ENCODE data around the gene ZNF514.
A peak's percentile ranks its signal among the peaks of the same experiment; 100 is the strongest.

The ZNF514 gene

GRCh38 chr2:95165371-95166064 is 5.9 kb upstream of the ZNF514 start, which contains the start of gene ZNF2:
Gene ZNF2, plus strand, starts transcription at chr2:95165809. Its CDS starts 10,418 bp downstream, at chr2:95176227.
- H3K36me3 Mint-ChIP-seq (ENCODE audit: low read depth) = peaks cover 18% of the 10 kb centered on the region
- peak; percentile 97 for DNase-seq
- H3K4me3 Mint-ChIP-seq = peak within 1 kb of the TSS; percentile 97
- peaks cover 39% of the 10 kb centered on the region for H3K4me1 Mint-ChIP-seq
- H3K9me3 Mint-ChIP-seq = peaks cover 7% of the 10 kb centered on the region
- H3K27ac Mint-ChIP-seq = peak within 1 kb of the TSS; percentile 97
- peak; percentile 98 for ATAC-seq
- no peaks in the 10 kb centered on the region for H3K27me3 Mint-ChIP-seq

DNA sequence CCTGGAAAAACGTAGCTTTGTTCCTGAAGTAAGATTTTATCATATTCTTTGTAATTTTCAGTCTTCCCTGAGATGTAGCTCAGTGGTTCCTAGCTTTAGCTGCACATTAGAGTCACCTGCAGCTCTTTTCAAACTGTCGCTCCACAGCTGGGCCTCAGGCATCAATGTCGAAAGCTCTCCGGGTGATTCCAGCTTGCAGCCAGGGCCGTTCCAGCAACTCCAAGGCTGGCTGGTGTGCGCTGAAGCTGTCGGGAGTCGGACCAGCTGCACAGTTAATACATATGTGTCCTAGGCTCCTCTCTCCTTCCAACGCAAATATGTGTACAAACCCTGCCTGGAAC is 5.4 kb upstream of the ZNF514 start:
- no peak for DNase-seq
- Mint-ChIP-seq H3K4me3 (peak overlapping the region; percentile 97), H3K9me3 (peaks cover 5% of the 10 kb centered on the region), H3K27me3 (no peaks in the 10 kb centered on the region), H3K4me1 (peaks cover 43% of the 10 kb centered on the region), H3K36me3 (ENCODE audit: low read depth) (peaks cover 18% of the 10 kb centered on the region), H3K27ac (peak overlapping the region; percentile 97)
- ATAC-seq = peak; percentile 4

DNA sequence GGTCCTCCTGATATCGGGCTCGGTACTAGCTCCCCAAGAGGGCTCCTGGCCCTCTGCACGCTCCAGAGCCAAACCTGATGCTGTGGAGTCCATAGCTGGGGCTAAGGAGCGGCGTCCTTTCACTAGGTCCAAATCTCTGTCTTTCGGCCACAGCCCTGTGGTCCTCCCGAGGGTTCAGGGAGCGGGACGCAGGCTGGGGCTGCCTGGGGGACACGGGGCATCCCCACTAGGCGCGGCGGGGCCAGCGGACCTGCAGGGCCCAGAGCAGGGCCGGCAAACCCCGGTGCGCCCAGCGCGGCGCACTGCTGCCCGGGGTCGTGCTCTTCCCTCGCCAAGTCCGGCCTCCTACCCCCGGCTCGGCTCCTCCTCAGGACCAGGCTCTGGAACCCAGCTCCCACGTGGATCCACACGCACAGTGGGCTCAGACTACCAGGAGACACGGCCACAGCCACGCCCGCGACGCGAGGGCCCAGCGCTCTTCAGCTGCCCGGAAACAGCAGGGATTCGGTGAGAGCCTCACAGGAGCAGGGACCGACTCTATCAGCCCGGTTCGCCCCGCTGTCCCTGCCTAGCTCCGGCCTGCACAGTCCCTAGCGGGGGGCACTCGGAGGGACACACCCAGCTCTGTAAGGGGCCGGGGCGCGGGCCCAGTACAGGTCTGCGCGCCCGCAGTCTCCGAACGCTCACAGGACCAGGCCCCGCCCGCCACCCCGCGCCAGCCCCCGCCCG is 593 bp downstream of the ZNF514 start:
- Mint-ChIP-seq H3K4me3 (peak overlapping the region; percentile 76), H3K9me3 (peaks cover 15% of the 10 kb centered on the region), H3K36me3 (ENCODE audit: low read depth) (peaks cover 34% of the 10 kb centered on the region), H3K27ac (no peak overlapping the region), H3K27me3 (no peaks in the 10 kb centered on the region), H3K4me1 (peaks cover 16% of the 10 kb centered on the region)
- DNase-seq (peak; percentile 38), ATAC-seq (peak; percentile 75)

DNA sequence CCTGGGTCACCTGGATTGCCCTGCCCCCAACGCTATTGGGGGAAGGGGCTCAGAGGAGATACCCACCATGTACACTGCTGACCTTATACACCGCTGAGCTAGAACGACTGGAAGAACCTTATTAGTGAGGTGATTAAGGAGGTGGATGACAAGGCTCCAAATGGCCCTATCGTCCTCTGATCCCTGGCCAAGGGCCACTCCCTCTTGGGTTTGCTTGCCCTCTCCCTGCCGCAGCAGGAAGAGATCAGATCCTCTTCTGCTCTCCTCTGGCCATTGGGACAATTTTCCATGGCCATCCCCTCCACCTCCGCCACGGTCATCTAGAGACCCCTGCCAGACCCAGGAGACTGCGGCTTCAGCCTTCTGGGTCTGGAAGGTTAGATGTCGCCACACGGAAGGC is 1.2 kb downstream of the ZNF514 start:
- Mint-ChIP-seq H3K36me3 (ENCODE audit: low read depth) (peaks cover 40% of the 10 kb centered on the region), H3K27me3 (no peaks in the 10 kb centered on the region), H3K4me1 (peaks cover 10% of the 10 kb centered on the region), H3K27ac (no peak overlapping the region), H3K9me3 (peaks cover 21% of the 10 kb centered on the region), H3K4me3 (peak overlapping the region; percentile 76)
- DNase-seq (no peak), ATAC-seq (no peak)

DNA sequence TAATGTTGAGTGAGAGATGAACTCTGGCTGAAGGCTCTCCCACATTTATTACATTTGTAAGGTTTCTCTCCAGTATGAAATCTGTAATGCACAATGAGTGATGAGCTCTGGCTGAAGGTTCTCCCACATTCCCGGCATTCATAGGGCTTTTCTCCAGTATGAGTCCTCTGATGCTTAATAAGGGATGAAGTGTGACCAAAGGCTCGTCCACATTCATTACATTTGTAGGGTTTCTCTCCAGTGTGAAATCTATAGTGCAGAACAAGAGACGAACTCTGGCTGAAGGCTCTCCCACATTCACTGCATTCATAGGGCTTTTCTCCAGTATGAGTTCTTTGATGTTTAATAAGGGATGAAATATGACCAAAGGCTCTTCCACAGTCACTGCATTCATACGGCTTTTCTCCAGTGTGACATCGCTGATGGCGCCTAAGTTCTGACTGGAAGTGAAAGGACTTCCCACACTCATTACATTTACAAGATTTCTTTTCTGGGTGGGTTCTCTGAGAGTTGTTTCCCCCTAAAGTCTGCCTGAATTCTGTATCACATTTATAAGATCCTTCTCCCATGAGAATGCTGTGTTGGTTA is 10.2 kb downstream of the ZNF514 start:
- no peaks in the 10 kb centered on the region for H3K4me1 Mint-ChIP-seq
- no peak for ATAC-seq
- H3K36me3 Mint-ChIP-seq (ENCODE audit: low read depth) = peaks cover 93% of the 10 kb centered on the region
- H3K27me3 Mint-ChIP-seq = no peaks in the 10 kb centered on the region
- H3K9me3 Mint-ChIP-seq = peaks cover 84% of the 10 kb centered on the region
- no peak for DNase-seq
- no peak overlapping the region for H3K4me3 Mint-ChIP-seq
- no peak overlapping the region for H3K27ac Mint-ChIP-seq

GRCh38 chr2:95143838-95144237 is 15.8 kb downstream of the ZNF514 start:
- H3K27ac Mint-ChIP-seq = no peak overlapping the region
- no peaks in the 10 kb centered on the region for H3K27me3 Mint-ChIP-seq
- DNase-seq (no peak), ATAC-seq (no peak)
- H3K9me3 Mint-ChIP-seq = peaks cover 80% of the 10 kb centered on the region
- H3K4me1 Mint-ChIP-seq = no peaks in the 10 kb centered on the region
- peaks cover 63% of the 10 kb centered on the region for H3K36me3 Mint-ChIP-seq (ENCODE audit: low read depth)
- no peak overlapping the region for H3K4me3 Mint-ChIP-seq

DNA sequence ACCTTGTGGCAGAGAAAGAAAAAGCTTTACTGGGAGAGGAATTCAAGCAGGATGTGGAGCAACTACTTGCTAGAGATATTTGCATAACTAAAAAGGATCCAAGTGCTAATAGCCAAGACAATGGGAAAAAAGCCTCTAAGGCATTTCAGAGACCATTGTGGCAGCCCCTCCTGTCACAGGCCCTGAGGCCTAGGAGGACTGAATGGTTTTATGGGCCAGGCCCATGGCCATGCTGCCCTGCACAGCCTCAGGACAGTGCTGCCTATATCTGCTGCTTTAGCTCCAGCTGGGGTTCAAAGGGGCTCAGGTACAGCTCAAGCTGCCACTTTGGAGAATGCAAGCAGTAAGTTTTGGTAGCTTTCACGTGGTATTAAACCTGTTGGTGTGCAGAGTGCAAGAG is 20.9 kb downstream of the ZNF514 start:
- DNase-seq = no peak
- Mint-ChIP-seq H3K36me3 (ENCODE audit: low read depth) (peaks cover 26% of the 10 kb centered on the region), H3K27ac (no peak overlapping the region)

DNA sequence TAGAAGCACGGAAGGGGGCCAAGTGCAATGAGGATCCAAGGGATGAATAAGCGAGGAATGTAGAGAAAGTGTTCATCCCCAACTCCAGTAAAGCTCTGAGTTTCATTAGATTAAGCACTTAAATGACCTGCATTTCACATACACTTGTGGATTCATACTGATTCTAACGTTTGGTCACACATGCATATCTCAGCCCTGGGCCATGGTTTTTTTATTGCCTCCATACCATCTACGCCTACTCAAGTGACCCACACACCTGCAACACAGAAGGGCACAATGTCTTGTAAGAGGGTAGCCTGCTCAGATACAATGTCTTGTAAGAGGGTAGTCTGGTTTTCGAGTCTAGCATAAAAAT is 37.5 kb downstream of the ZNF514 start:
- Mint-ChIP-seq H3K27ac (peak overlapping the region; percentile 69), H3K4me1 (peaks cover 34% of the 10 kb centered on the region), H3K36me3 (ENCODE audit: low read depth) (peaks cover 23% of the 10 kb centered on the region), H3K4me3 (peak overlapping the region; percentile 95), H3K9me3 (no peaks in the 10 kb centered on the region), H3K27me3 (no peaks in the 10 kb centered on the region)
- DNase-seq (no peak), ATAC-seq (no peak)

More for the DNA sequence above, 20.9 kb downstream of the ZNF514 start:
- Mint-ChIP-seq H3K4me3 (no peak overlapping the region), H3K9me3 (peaks cover 61% of the 10 kb centered on the region), H3K27me3 (no peaks in the 10 kb centered on the region), H3K4me1 (no peaks in the 10 kb centered on the region)
- ATAC-seq = no peak

- H3K27ac Mint-ChIP-seq = peak within 1 kb of the TSS; percentile 94
- H3K9me3 Mint-ChIP-seq = no peaks in the 10 kb centered on the region
- peaks cover 25% of the 10 kb centered on the region for H3K36me3 Mint-ChIP-seq (ENCODE audit: low read depth)
- H3K4me1 Mint-ChIP-seq = peaks cover 34% of the 10 kb centered on the region
- peak; percentile 94 for DNase-seq
- H3K4me3 Mint-ChIP-seq = peak within 1 kb of the TSS; percentile 95
- H3K27me3 Mint-ChIP-seq = no peaks in the 10 kb centered on the region
- peak; percentile 88 for ATAC-seq
Observed at GRCh38 chr2:95121407-95122196, 38.0 kb downstream of the ZNF514 start, which contains the start of gene MRPS5. Gene MRPS5, minus strand, starts transcription at chr2:95121808. Its CDS starts 17 bp downstream, at chr2:95121791.

- Mint-ChIP-seq H3K27me3 (no peaks in the 10 kb centered on the region), H3K36me3 (ENCODE audit: low read depth) (peaks cover 29% of the 10 kb centered on the region), H3K4me3 (peak overlapping the region; percentile 95), H3K4me1 (peaks cover 34% of the 10 kb centered on the region), H3K27ac (peak overlapping the region; percentile 94), H3K9me3 (no peaks in the 10 kb centered on the region)
- no peak for ATAC-seq
- no peak for DNase-seq
Observed at GRCh38 chr2:95121093-95121406, 38.6 kb downstream of the ZNF514 start.

DNA sequence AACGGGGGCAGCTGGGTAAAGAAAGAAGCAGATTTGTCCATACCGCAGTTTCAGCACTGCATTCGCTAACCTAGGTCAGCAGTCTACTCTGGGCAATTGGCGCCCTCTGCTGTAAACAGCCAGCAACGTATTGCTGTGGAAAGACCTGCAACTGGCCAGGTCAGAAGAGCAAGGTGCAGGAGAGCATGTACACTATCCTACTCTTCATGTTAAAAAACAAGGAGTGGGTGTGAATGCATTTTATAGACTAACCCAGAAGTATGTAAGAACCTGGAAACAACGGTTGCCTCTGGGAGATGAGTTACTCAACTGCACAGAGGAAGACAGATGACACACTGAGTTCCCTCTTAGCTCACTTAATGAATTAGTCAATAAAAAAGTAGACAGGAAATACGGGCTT is 44.2 kb downstream of the ZNF514 start:
- no peak overlapping the region for H3K27ac Mint-ChIP-seq
- peak; percentile 97 for ATAC-seq
- no peak overlapping the region for H3K4me3 Mint-ChIP-seq
- H3K4me1 Mint-ChIP-seq = peaks cover 34% of the 10 kb centered on the region
- no peaks in the 10 kb centered on the region for H3K27me3 Mint-ChIP-seq
- DNase-seq = peak; percentile 69
- H3K9me3 Mint-ChIP-seq = no peaks in the 10 kb centered on the region
- peaks cover 53% of the 10 kb centered on the region for H3K36me3 Mint-ChIP-seq (ENCODE audit: low read depth)

DNA sequence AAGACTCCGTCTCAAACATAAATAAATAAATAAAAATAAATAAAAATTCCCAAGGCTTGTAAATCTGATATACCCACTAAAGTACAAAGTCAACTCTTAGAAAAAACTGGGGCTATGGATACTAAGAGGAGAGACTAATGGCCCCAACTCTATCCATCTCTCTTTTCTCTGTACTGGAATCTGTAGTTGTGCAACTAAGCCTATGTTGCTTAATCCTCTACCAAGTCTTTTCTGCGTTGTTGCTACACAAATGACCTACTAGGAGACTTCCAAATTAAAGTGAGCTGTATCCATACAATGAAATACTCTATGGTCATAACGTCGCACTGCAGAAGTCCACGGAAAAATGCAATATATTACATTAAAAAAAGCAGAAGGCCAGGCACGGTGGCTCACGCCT is 46.2 kb downstream of the ZNF514 start:
- H3K27ac Mint-ChIP-seq = no peak overlapping the region
- no peak for DNase-seq
- H3K4me1 Mint-ChIP-seq = peaks cover 15% of the 10 kb centered on the region
- peaks cover 56% of the 10 kb centered on the region for H3K36me3 Mint-ChIP-seq (ENCODE audit: low read depth)
- no peak for ATAC-seq
- no peak overlapping the region for H3K4me3 Mint-ChIP-seq
- no peaks in the 10 kb centered on the region for H3K9me3 Mint-ChIP-seq
- H3K27me3 Mint-ChIP-seq = no peaks in the 10 kb centered on the region

DNA sequence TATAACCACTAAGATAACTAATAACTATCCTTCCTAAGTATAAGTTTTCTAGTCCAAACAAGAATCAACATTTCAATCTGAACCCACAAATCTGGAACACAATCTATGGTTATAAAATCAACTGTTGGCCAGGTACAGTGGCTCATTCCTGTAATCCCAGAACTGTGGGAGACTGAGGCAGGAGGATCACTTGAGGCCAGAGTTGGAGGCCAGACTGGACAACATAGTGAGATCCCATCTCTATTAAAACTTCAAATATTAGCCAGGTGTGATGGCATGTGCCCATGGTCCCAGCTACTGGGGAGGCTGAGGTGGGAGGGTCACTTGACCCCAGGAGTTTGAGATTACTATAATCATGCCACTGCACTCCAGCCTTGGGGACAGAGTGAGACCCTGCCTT is 49.3 kb downstream of the ZNF514 start:
- H3K27ac Mint-ChIP-seq = no peak overlapping the region
- peaks cover 63% of the 10 kb centered on the region for H3K36me3 Mint-ChIP-seq (ENCODE audit: low read depth)
- no peaks in the 10 kb centered on the region for H3K9me3 Mint-ChIP-seq
- H3K4me1 Mint-ChIP-seq = peaks cover 7% of the 10 kb centered on the region
- H3K4me3 Mint-ChIP-seq = no peak overlapping the region
- DNase-seq (no peak), ATAC-seq (no peak)
- H3K27me3 Mint-ChIP-seq = no peaks in the 10 kb centered on the region

DNA sequence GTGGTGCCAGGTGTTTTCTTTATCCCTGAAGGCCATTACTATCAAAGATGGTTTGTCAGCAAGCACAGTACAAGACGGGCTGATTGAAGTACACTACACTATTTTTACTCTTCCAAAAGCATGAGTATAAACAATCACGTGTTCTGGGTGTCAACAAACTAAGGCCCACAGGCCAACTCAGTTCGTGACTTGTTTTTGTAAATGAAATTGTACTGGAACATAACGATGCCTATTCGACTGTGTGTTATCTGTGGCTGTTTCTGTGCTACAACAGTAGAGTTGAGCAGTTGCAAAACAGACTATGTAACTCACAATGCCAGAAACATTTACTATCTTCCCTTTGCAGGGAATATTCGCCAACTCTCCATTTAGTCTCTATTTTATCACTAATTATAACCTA is 50.4 kb downstream of the ZNF514 start:
- H3K36me3 Mint-ChIP-seq (ENCODE audit: low read depth) = peaks cover 60% of the 10 kb centered on the region

More for the DNA sequence above, 50.4 kb downstream of the ZNF514 start:
- no peaks in the 10 kb centered on the region for H3K9me3 Mint-ChIP-seq
- no peak overlapping the region for H3K4me3 Mint-ChIP-seq
- H3K27ac Mint-ChIP-seq = no peak overlapping the region
- DNase-seq = no peak
- no peaks in the 10 kb centered on the region for H3K27me3 Mint-ChIP-seq
- H3K4me1 Mint-ChIP-seq = no peaks in the 10 kb centered on the region
- no peak for ATAC-seq
